Fibroblast of lung (primary cell): Measurements from ENCODE around the gene RAB31. TPM values are rescaled to one million over a fixed set of nuclear protein-coding genes. Genes with fewer than 3 reads are reported as not detected.

Experiments used
- DNase-seq, 2 donors: peaks; one replicate each; pipeline versions ENCODE4 v3.0.0 to v3.0.0-alpha.2; 2010; ENCODE audit warnings: low read depth in 2 of 2
- H2AFZ ChIP-seq: 2 replicates; pipeline ENCODE4 v1.5.1; 2012; ENCODE audit warnings: low read length, control low read depth, inconsistent platforms
- H3K27ac ChIP-seq: 2 replicates; pipeline ENCODE4 v1.5.1; 2011; ENCODE audit warnings: low read length, control low read depth; ENCODE audit not compliant: insufficient read depth
- H3K27me3 ChIP-seq: 2 replicates; pipeline ENCODE4 v1.5.1; 2011; ENCODE audit warnings: mild to moderate bottlenecking, low read length; ENCODE audit not compliant: control insufficient read depth, insufficient read depth
- H3K36me3 ChIP-seq: 2 replicates; pipeline ENCODE4 v1.5.1; 2011; ENCODE audit warnings: low read length; ENCODE audit not compliant: control insufficient read depth, insufficient read depth
- H3K4me1 ChIP-seq: 2 replicates; pipeline ENCODE4 v1.5.1; 2011; ENCODE audit warnings: low read length; ENCODE audit not compliant: control insufficient read depth, insufficient read depth; ENCODE audit errors: extremely low read depth
- H3K4me2 ChIP-seq: 2 replicates; pipeline ENCODE4 v1.5.1; 2011; ENCODE audit warnings: low read length, control low read depth; ENCODE audit not compliant: insufficient read depth; ENCODE audit errors: extremely low read depth
- H3K4me3 ChIP-seq, 4 experiments: fragments of 200-600 bp in 1 of 4; sonication (generic) in 1 of 4; replicated peaks in 1 of 4; 2 replicates each; pipeline ENCODE4 v1.5.1; 2011 to 2016; ENCODE audit warnings: low read length in 4 of 4, low read depth in 3 of 4, mild to moderate bottlenecking in 3 of 4, control low read depth in 2 of 4, inconsistent platforms in 1 of 4, mixed read lengths in 1 of 4; ENCODE audit not compliant: insufficient read depth in 1 of 4; ENCODE audit errors: control extremely low read depth in 1 of 4
- H3K79me2 ChIP-seq: 2 replicates; pipeline ENCODE4 v1.5.1; 2012; ENCODE audit warnings: mild to moderate bottlenecking, low read length, inconsistent platforms; ENCODE audit not compliant: control insufficient read depth, insufficient read depth
- H3K9ac ChIP-seq: 2 replicates; pipeline ENCODE4 v1.5.1; 2011; ENCODE audit warnings: mild to moderate bottlenecking, low read length, control low read depth; ENCODE audit not compliant: insufficient read depth
- H3K9me3 ChIP-seq: 2 replicates; pipeline ENCODE4 v1.5.1; 2012; ENCODE audit warnings: low read depth, low read length; ENCODE audit not compliant: control insufficient read depth, insufficient read depth
- H4K20me1 ChIP-seq: 2 replicates; pipeline ENCODE4 v1.5.1; 2011; ENCODE audit warnings: low read length; ENCODE audit not compliant: control insufficient read depth, insufficient read depth; ENCODE audit errors: extremely low read depth
- CTCF ChIP-seq, 2 donors: IDR thresholded peaks in 1 of 2; conservative IDR thresholded peaks in 1 of 2; 1 replicate in 1 of 2; 2 replicates in 1 of 2; pipeline ENCODE4 v1.5.1; 2011 to 2012; ENCODE audit warnings: low read length in 2 of 2, control low read depth in 1 of 2, inconsistent platforms in 1 of 2, low read depth in 1 of 2, mild to moderate bottlenecking in 1 of 2
- EZH2 ChIP-seq: IDR thresholded peaks from 2 replicates; pipeline ENCODE4 v1.5.1; 2012; ENCODE audit warnings: low read length, control low read depth, mild to moderate bottlenecking; ENCODE audit errors: missing control alignments
- polyA plus RNA-seq, 2 donors: library from polyadenylated mRNA; depleted of rRNA in 1 of 2; stranded (reverse) in 1 of 2; unstranded in 1 of 2; fragments of >200 nt; gene quantifications; 2 replicates each; pipeline ENCODE4 v1.2.1, GENCODE V29; 2011 to 2012; ENCODE audit warnings: missing spikeins in 1 of 2
- total RNA-seq: library from RNA; depleted of rRNA; stranded (reverse); fragments of >200 nt; gene quantifications from 2 replicates; pipeline ENCODE4 v1.2.1, GENCODE V29; 2014

The RAB31 gene
- total and polyA plus RNA-seq, 2 donors (not counting 1 experiment from before 2014, with no cell fraction given), result 29.6 to 47.1 TPM

- Histone ChIP-seq H3K4me3 (no peak overlapping the region), H3K9ac (no peak overlapping the region), H3K4me2 (no peak overlapping the region), H3K27me3 (no peaks in the 10 kb centered on the region), H4K20me1 (no peaks in the 10 kb centered on the region), H3K79me2 (no peaks in the 10 kb centered on the region), H3K36me3 (no peaks in the 10 kb centered on the region), H3K9me3 (no peaks in the 10 kb centered on the region), H3K4me1 (peaks cover 36% of the 10 kb centered on the region), H3K27ac (peak overlapping the region; percentile 33), H2AFZ (no peak overlapping the region)
- no peak for DNase-seq
- TF ChIP-seq CTCF (conservative IDR thresholded peaks at IDR 0.05 in 1 of 2, IDR thresholded peaks at IDR 0.05 in 1 of 2; ENCODE audit: low read depth in 1 of 2, low read length in 2 of 2) (no peak), EZH2 (no peak)
Observed at GRCh38 chr18:9824952-9825371, 116.9 kb downstream of the RAB31 start.

GRCh38 chr18:9825571-9826073 lies 117.5 kb downstream of the RAB31 start:
- no peak for TF ChIP-seq EZH2
- TF ChIP-seq CTCF (conservative IDR thresholded peaks at IDR 0.05 in 1 of 2, IDR thresholded peaks at IDR 0.05 in 1 of 2; ENCODE audit: low read depth in 1 of 2, low read length in 2 of 2), result no peak
- Histone ChIP-seq H2AFZ (no peak overlapping the region), H3K27ac (peak overlapping the region; percentile 33), H4K20me1 (no peaks in the 10 kb centered on the region), H3K9ac (no peak overlapping the region), H3K79me2 (no peaks in the 10 kb centered on the region), H3K4me3 (no peak overlapping the region), H3K27me3 (no peaks in the 10 kb centered on the region), H3K36me3 (no peaks in the 10 kb centered on the region), H3K4me2 (no peak overlapping the region), H3K4me1 (peaks cover 36% of the 10 kb centered on the region), H3K9me3 (no peaks in the 10 kb centered on the region)
- peak; percentile 96 to 97 for DNase-seq

- no peak overlapping the region for H3K9ac ChIP-seq
- no peak for DNase-seq
- no peak overlapping the region for H2AFZ ChIP-seq
- no peaks in the 10 kb centered on the region for H3K9me3 ChIP-seq
- no peak overlapping the region for H3K4me3 ChIP-seq
- H3K79me2 ChIP-seq, result no peaks in the 10 kb centered on the region
- no peak overlapping the region for H3K4me2 ChIP-seq
- peaks cover 36% of the 10 kb centered on the region for H3K4me1 ChIP-seq
- no peaks in the 10 kb centered on the region for H3K36me3 ChIP-seq
- TF ChIP-seq CTCF (conservative IDR thresholded peaks at IDR 0.05 in 1 of 2, IDR thresholded peaks at IDR 0.05 in 1 of 2; ENCODE audit: low read depth in 1 of 2, low read length in 2 of 2) (no peak), EZH2 (no peak)
- H3K27ac ChIP-seq, result no peak overlapping the region
- H3K27me3 ChIP-seq, result no peaks in the 10 kb centered on the region
- no peaks in the 10 kb centered on the region for H4K20me1 ChIP-seq
Observed at GRCh38 chr18:9826685-9827084, 118.6 kb downstream of the RAB31 start.
